ENCODE data around the gene PIN1.
A peak's percentile ranks its signal among the peaks of the same experiment; 100 is the strongest.

Gene PIN1

DNA sequence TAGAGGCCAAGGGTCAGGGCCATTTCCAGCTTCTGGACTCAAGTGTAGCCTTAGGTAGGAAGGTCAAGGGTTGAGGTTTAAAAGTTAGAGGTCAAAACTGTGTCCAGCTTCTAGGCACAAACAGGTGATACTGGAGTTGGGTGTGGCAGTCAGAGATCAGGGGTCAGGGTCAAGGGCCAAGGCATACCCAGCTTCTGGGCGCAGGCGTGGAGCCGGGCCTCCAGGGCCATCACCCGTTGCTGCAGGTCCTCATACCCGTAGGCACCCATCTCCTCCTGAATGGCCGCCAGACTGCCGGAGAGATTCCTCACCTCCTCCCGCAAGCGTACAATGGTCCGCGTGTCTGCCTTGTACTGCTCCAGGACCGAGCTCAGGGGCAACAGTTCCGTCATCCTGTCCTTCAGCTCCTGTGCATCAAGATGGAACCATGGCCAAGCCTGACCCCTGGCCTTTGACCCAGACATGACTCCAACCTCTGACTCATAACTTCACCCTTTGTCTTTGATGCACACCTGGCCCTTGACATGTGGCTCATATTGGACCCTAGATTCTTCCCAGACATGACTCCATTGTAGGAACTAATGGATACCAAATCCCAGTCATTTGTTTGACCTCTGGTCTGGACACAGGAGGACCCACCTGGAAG lies 22.1 kb downstream of the PIN1 start:
- no peak for DNase-seq

GRCh38 chr19:9857920-9858746 lies 23.0 kb downstream of the PIN1 start:
- DNase-seq = no peak

DNA sequence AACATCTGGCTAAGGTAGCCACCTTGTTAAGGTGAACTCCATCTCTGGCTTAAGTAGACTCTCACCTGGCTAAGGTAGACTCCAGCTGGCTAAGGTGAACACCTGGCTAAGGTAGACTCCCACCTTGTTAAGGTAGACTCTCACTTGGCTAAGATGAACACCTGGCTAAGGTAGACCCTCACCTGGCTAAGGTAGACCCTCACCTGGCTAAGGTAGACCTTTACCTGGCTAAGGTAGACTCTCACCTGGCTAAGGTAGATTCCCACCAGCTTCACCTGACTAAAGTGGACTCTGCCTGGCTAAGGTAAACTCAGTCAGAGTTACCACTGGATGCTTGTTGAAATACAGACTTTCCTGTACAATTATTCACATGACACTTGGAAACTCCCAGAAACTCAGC lies 23.6 kb downstream of the PIN1 start:
- no peak for DNase-seq

DNA sequence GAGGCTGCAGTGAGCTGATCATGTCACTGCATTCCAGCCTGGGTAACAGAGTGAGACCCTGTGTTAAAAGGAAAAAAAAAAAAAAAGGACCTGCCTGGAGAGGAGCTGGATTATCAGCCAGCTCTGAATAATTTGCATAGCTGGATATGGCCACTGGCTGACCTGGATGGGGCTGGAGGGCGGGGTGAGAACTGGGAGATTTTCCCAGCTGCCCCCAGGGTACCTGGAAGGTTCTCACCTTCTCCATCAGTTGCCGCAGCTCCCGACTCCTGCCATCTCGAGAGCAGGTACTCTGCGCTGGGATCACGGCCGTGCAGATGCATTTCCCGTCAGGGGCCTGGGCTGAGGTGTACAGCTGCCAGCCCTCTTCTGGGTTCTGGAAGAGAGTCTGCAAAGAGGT lies 25.3 kb downstream of the PIN1 start:
- DNase-seq = no peak

GRCh38 chr19:9861503-9861902 lies 26.4 kb downstream of the PIN1 start:
- DNase-seq = no peak

DNA sequence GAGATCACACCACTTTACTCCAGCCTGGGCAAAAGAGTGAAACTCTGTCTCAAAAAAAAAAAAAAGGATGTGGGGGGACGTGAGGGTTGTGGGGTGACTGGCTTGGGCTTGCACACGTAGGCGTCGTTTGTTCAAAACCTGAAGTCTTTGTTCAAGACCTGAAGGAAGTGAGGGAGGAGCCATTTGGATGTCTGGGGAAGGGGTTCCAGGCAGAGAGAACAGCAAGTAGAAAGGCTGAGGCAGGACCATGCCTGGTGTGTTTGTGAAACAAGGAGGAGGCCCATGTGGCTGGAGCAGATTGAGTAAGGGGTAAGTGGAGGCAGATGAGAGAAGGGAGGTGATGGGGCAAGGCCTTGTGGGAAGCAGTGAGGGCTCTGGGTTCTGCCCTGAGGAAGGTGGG lies 27.8 kb downstream of the PIN1 start:
- no peak for DNase-seq

DNA sequence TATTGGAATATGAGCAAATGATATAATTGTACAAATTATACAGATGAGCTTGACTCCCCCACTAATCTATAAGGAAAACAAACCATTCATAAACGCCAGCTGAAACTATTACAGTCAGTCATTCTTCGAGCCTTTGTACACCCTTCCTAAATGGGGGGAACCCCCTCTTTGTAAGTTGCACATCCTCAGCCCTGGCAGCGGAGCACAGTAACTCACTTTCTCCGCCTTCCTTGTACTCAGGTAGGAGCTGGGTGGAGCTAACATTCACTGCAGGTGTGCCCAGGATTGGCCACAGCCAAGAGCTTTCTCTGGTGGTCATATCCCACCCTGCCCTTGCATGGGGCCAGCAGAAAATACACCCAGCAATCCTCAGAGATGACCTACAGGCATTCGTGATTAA lies 28.6 kb downstream of the PIN1 start:
- DNase-seq = no peak

- DNase-seq = peak; percentile 76
Measured at GRCh38 chr19:9865732-9866501, 30.8 kb downstream of the PIN1 start.

DNA sequence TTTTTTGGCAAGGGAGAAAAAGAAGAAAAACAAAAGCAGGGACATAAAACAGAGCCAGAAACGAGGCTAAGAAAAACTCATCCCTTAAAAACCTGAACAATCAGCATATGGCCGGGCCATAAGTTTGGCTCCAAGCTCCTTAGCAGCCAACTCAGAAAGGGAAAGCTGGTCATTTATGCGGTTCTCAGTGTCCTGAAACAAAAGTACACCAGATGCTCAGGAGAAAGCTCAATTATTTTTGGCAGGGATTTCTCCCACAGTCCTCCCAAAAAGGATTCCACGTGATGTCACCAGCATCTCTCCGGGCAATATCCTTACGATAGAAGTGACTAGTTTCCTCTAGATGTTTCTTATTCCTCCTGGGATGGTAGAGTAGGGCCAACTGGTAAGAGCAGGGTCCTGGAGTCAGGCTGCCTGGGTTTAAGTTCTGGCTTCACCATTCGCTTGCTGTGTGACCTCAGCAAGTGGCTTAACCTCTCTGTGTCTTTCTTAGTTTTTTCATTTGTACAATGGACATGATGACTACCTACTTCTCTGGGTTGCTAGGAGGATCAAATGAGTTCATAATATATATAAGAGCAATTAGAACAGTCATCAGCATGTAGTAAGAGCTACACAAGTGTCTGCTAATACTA lies 34.0 kb downstream of the PIN1 start:
- no peak for DNase-seq

DNA sequence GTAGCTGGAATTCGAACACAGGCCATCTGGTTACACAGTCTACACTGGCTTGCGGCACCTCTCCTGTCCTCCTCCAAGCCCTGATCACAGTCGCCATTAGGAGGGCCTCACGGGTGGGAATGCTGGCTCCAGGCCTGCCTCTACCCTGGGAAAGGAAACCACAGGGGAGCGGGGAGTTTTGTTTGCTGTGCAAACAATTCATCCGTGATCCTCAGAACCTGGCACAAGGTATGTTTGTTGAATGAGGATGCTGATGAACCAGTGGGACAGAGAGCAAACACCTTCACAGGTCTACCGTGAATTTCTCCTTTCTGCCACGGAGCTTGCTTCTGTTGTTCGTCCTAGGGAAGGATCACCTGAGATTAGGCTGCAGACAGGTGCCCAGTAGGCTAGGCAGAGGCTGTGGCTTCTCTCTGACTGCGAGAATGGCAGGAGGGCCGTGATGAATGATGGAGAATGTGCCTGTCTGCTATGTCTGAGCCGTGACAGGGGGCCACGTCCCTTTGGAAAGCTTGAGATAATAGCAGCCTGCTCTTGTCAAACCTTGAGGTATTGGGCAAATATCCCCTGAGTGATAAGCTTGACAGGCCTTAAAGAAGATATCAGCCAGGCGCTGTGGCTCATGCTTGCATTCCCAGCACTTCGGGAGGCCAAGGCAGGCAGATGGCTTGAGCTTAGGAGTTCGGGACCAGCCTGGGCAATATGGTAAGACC lies 36.7 kb downstream of the PIN1 start:
- DNase-seq = peak; percentile 8

GRCh38 chr19:9872618-9873242 lies 37.6 kb downstream of the PIN1 start:
- DNase-seq = no peak

- no peak for DNase-seq
Measured at GRCh38 chr19:9875031-9875627, 40.0 kb downstream of the PIN1 start.

- no peak for DNase-seq
Measured at GRCh38 chr19:9875796-9876195, 40.7 kb downstream of the PIN1 start.

GRCh38 chr19:9877780-9878510 lies 42.8 kb downstream of the PIN1 start:
- peak; percentile 74 for DNase-seq

GRCh38 chr19:9878511-9879196 lies 43.5 kb downstream of the PIN1 start:
- DNase-seq = peak; percentile 45

DNA sequence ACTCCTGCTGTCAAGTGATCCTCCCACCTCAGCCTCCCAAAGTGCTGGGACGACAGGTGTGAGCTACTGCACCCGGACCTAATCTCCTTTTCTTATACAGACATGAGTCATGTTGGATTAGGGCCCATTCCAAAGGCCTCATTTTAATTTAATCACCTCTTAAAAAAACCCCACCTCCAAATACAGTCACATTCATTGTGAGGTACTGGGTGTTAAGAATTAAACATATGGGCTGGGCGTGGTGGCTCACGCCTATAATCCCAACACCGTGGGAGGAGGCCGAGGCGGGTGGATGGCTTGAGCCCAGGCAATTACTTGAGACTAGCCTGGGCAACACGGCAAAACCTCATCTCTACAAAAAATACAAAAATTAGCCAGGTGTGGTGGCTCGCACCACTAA lies 46.6 kb downstream of the PIN1 start:
- peak; percentile 67 for DNase-seq

DNA sequence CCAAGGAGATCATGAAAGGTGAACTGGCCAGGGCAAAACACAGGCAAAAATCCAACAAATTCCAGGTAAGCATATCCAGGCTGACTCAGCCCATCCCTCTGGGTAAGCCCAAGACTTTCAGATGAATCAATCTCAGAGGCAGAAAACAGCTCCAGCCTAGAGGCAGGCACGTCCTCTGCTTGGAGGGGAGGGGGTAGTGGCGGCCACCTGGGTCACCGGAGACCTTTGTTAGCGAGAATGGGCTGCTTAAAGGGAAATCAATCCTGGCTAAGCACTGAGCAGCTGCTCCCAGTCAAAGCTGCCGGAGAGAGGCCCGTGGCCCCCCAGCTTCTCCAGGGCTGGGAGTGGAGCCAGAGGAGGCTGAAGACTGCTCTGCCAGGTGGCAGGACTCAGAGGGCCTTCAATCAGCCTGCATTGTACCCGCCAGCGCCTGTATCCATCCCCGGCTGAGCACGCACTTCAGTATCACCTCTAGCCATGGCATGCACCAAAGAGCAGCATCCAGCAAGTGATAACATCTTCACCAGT lies 48.2 kb downstream of the PIN1 start:
- DNase-seq = peak; percentile 97

- DNase-seq = no peak
Measured at GRCh38 chr19:9883764-9884163, 48.6 kb downstream of the PIN1 start.

- DNase-seq = peak; percentile 95
Measured at GRCh38 chr19:9885077-9885552, 50.0 kb downstream of the PIN1 start.
